Measurements from ENCODE around the gene WDFY3.

The WDFY3 gene

DNA sequence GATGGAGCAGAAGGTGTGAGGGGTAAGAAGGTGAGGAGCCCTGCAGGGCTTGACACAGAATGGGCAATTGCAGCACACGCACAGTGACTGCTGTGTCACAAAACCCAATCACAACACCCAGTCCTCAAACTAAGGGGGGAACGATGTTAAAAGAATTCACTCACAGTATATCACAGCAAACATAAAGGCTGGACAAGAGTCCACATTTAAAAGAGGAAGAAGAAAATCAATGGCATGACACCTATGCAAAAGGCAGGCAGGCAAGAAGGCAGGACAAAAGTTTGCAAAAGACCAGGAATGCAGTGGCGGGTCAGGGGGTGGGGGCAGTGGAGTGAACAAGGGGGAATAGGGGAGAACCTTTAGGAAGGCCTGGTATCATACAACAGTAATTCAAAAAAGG, 305.9 kb downstream of the WDFY3 start:
- H3K27me3 ChIP-seq (ENCODE audit: control insufficient read depth in 1 of 2, insufficient read depth in 2 of 2, low read length in 2 of 2), result no peaks in the 10 kb centered on the region
- no peaks in the 10 kb centered on the region for H3K9me3 ChIP-seq (ENCODE audit: low read length)
- H3K27ac ChIP-seq (ENCODE audit: low read depth, low read length), result no peak overlapping the region
- H3K4me1 ChIP-seq (ENCODE audit: insufficient read depth, low read length), result no peaks in the 10 kb centered on the region
- no peaks in the 10 kb centered on the region for H3K36me3 ChIP-seq (ENCODE audit: insufficient read depth, low read length)
- H3K4me3 ChIP-seq (ENCODE audit: low read depth in 1 of 2, low read length in 2 of 2), result no peak overlapping the region
- H3K9ac ChIP-seq (ENCODE audit: low read length), result no peak overlapping the region

DNA sequence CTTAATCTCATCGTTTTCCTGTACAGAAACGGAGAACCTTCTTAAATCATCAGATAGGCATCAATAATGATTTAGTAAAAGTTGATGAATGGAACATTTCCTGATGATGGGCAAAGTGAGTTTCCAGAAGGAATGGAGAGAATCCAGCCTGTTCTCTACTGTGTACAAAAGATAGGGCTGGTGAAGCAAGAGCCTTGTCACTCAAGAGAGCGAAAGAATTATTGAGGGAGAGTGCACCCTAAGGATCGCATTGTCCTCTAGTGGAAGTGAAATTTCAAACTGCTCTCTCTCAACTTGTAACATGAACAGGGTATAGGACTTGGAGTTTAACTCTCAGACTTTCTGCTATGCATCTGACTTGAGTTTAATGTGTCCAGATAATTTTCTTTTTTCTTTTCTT, 314.0 kb downstream of the WDFY3 start:
- Histone ChIP-seq H3K27ac (ENCODE audit: low read depth, low read length) (no peak overlapping the region), H3K9me3 (ENCODE audit: low read length) (no peaks in the 10 kb centered on the region), H3K27me3 (ENCODE audit: control insufficient read depth in 1 of 2, insufficient read depth in 2 of 2, low read length in 2 of 2) (no peaks in the 10 kb centered on the region), H3K36me3 (ENCODE audit: insufficient read depth, low read length) (no peaks in the 10 kb centered on the region), H3K4me3 (ENCODE audit: low read depth in 1 of 2, low read length in 2 of 2) (no peak overlapping the region), H3K9ac (ENCODE audit: low read length) (no peak overlapping the region), H3K4me1 (ENCODE audit: insufficient read depth, low read length) (peaks cover 11% of the 10 kb centered on the region)

DNA sequence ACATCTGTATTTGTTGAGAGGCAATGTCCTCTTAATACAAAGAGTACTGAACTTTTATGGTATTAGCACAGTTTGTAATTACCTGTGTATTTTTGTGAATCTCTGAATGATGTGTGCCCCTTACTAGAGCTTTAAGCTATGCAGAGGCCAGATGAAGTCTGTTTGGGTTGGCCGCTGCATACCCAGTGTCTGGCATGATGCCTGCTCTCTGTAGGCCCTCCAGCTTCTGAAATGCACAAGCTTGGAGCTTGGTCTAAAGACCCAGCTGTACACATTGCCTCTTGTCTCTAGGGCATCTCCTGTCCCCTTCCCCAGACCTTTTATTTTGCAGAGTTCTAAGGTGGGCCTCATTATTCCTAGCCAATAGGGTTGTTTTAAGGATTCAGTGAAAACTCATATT, 315.0 kb downstream of the WDFY3 start:
- Histone ChIP-seq H3K27me3 (ENCODE audit: control insufficient read depth in 1 of 2, insufficient read depth in 2 of 2, low read length in 2 of 2) (no peaks in the 10 kb centered on the region), H3K4me1 (ENCODE audit: insufficient read depth, low read length) (peaks cover 11% of the 10 kb centered on the region), H3K36me3 (ENCODE audit: insufficient read depth, low read length) (no peaks in the 10 kb centered on the region), H3K4me3 (ENCODE audit: low read depth in 1 of 2, low read length in 2 of 2) (no peak overlapping the region), H3K27ac (ENCODE audit: low read depth, low read length) (no peak overlapping the region), H3K9ac (ENCODE audit: low read length) (no peak overlapping the region), H3K9me3 (ENCODE audit: low read length) (no peaks in the 10 kb centered on the region)

DNA sequence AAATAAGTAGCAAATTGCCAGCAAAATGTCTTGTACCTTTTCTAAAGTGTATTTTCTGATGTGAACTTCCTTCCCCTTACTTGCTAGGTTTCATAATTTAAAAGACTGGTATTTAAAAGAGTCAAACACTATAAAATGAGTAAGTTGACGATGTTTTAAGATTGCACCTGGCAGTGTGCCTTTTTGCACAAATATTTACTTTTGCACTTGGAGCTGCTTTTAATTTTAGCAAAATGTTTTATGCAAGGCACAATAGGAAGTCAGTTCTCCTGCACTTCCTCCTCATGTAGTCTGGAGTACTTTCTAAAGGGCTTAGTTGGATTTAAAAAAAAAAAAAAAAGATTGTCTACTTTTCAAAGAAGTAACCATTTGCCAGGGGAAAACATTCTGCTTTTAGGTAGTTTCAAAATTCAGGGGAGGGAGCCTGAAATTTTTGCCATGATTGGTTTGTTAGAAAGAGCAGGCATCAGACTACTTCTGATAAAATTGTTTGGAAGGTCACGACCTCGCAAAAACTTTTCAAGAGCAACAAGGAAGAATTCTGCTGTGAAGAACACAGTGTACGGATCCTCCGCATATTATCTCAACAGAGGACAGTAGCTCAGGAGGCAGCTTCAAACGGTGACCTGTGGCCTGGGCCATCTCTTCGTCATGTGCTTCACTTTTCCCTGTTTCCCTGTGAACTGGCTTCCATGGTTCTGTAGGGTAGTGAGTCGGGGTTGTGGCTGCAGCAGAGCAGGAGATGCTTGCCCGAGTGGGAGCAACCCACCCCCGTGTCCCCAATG, 317.4 kb downstream of the WDFY3 start:
- peaks cover 11% of the 10 kb centered on the region for H3K4me1 ChIP-seq (ENCODE audit: insufficient read depth, low read length)
- no peaks in the 10 kb centered on the region for H3K9me3 ChIP-seq (ENCODE audit: low read length)
- no peak overlapping the region for H3K27ac ChIP-seq (ENCODE audit: low read depth, low read length)
- no peaks in the 10 kb centered on the region for H3K36me3 ChIP-seq (ENCODE audit: insufficient read depth, low read length)
- H3K9ac ChIP-seq (ENCODE audit: low read length), result no peak overlapping the region
- no peaks in the 10 kb centered on the region for H3K27me3 ChIP-seq (ENCODE audit: control insufficient read depth in 1 of 2, insufficient read depth in 2 of 2, low read length in 2 of 2)
- H3K4me3 ChIP-seq (ENCODE audit: low read depth in 1 of 2, low read length in 2 of 2), result no peak overlapping the region

DNA sequence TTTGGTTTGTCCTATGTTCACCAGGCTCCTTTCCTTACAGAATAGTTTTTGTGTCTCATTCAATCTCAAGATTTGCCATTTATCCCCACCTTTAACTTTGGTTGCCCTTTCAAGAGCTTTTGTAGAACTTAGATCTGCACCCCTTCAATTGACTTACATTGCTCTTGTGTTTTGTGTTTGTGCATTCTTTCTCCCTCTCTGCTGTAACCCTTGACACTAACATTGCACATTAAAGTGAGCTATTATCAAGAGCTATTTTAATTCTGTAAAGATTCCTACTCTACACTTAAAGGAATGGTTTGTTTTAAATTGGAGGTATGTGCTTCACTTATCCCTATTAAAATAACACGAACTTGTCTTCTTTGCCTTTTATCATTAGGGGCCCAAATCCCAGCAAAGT, 318.3 kb downstream of the WDFY3 start:
- Histone ChIP-seq H3K4me3 (ENCODE audit: low read depth in 1 of 2, low read length in 2 of 2) (no peak overlapping the region), H3K27ac (ENCODE audit: low read depth, low read length) (no peak overlapping the region), H3K36me3 (ENCODE audit: insufficient read depth, low read length) (no peaks in the 10 kb centered on the region), H3K9me3 (ENCODE audit: low read length) (no peaks in the 10 kb centered on the region), H3K4me1 (ENCODE audit: insufficient read depth, low read length) (peaks cover 11% of the 10 kb centered on the region), H3K27me3 (ENCODE audit: control insufficient read depth in 1 of 2, insufficient read depth in 2 of 2, low read length in 2 of 2) (no peaks in the 10 kb centered on the region), H3K9ac (ENCODE audit: low read length) (no peak overlapping the region)

DNA sequence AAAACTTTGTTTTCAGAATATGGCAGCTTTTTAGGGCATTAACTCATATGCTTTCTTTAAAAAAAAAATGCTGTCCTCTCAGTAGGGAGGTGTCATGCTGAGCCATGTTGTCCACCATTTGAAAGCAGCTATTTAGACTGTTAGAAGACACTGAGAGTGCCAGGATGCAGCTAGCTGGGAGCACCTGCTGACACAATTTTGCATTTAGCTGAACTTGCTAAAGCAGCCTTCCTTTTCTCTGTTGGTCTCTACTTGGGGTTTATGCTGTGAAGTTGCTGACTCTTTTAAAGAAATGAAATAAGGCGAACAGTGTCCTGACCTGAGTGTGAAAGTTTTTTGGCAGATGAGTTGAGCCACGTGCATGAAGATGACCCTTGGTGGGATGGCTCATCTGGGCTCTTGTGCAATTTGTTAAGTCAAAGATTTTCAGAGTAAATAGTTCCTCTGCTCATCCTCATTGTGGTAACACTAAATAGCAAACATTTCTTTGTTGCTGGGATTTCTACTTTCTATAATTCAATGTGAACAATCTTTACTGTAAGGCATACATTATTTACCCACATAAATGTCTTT, 319.1 kb downstream of the WDFY3 start:
- no peaks in the 10 kb centered on the region for H3K36me3 ChIP-seq (ENCODE audit: insufficient read depth, low read length)
- H3K4me1 ChIP-seq (ENCODE audit: insufficient read depth, low read length), result peaks cover 11% of the 10 kb centered on the region
- no peak overlapping the region for H3K9ac ChIP-seq (ENCODE audit: low read length)
- H3K27ac ChIP-seq (ENCODE audit: low read depth, low read length), result no peak overlapping the region
- H3K9me3 ChIP-seq (ENCODE audit: low read length), result no peaks in the 10 kb centered on the region
- H3K27me3 ChIP-seq (ENCODE audit: control insufficient read depth in 1 of 2, insufficient read depth in 2 of 2, low read length in 2 of 2), result no peaks in the 10 kb centered on the region
- H3K4me3 ChIP-seq (ENCODE audit: low read depth in 1 of 2, low read length in 2 of 2), result no peak overlapping the region

DNA sequence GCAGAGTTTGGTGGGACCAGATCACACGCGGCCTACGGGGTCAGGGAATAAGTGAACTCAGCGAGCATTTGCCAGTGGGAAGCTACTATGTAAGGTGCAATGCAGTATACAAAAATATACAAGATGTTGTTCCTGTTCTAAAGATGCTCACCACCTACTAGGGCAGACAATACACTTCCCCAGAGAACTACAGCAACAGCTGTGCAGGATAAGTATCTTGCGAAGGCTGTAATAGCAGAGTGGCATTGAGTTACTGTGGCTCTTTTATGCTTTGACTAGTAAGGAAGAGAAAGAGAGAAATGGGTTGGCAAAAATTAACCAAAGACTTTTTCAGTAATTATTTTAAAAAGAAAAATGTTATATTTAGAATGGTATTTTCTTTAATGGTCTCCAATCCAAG, 322.4 kb downstream of the WDFY3 start:
- no peak overlapping the region for H3K27ac ChIP-seq (ENCODE audit: low read depth, low read length)
- H3K36me3 ChIP-seq (ENCODE audit: insufficient read depth, low read length), result no peaks in the 10 kb centered on the region
- H3K9me3 ChIP-seq (ENCODE audit: low read length), result no peaks in the 10 kb centered on the region

DNA sequence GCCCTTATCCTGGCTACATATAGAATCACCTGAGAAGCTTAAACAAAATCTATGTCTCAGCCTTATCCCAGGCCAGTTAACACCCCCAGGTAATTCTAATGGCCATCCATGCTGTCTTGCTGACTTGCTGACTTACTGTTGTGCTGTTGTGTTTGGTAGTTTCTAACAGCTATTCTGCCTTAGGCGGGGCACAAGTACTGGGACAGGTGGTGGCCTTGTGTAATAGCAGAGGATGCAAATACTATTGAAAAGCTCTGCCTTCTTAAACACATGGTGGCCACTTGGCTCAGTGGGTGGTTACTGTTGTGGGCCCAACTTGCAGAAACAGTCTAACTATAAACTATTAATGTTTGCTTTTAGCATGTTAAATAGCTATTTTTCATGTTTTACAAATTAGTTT, 327.3 kb downstream of the WDFY3 start:
- Histone ChIP-seq H3K27me3 (ENCODE audit: control insufficient read depth in 1 of 2, insufficient read depth in 2 of 2, low read length in 2 of 2) (no peaks in the 10 kb centered on the region), H3K9ac (ENCODE audit: low read length) (no peak overlapping the region), H3K9me3 (ENCODE audit: low read length) (no peaks in the 10 kb centered on the region), H3K4me3 (ENCODE audit: low read depth in 1 of 2, low read length in 2 of 2) (no peak overlapping the region), H3K4me1 (ENCODE audit: insufficient read depth, low read length) (no peaks in the 10 kb centered on the region), H3K36me3 (ENCODE audit: insufficient read depth, low read length) (no peaks in the 10 kb centered on the region), H3K27ac (ENCODE audit: low read depth, low read length) (no peak overlapping the region)

More for the DNA sequence above, 322.4 kb downstream of the WDFY3 start:
- H3K9ac ChIP-seq (ENCODE audit: low read length), result no peak overlapping the region
- no peaks in the 10 kb centered on the region for H3K27me3 ChIP-seq (ENCODE audit: control insufficient read depth in 1 of 2, insufficient read depth in 2 of 2, low read length in 2 of 2)
- H3K4me1 ChIP-seq (ENCODE audit: insufficient read depth, low read length), result peaks cover 5% of the 10 kb centered on the region
- H3K4me3 ChIP-seq (ENCODE audit: low read depth in 1 of 2, low read length in 2 of 2), result no peak overlapping the region

DNA sequence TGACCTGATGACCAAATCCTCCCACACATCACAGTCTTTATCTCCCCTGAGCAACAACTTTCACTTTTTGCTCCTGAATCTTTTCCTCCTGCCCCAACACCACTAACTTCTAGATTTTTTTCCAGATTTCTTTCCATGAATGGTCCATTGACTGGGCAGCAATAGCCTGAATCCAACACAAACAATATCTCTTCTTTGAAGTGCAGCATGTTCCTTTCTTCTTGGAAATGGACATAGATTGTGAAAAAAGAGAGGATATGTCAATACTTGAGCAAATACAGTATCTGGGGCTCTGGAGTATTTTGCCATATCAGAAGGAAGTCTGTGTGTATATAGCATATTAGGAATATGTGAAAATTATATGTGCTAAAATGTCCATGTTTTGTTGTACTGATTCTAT, 328.4 kb downstream of the WDFY3 start:
- Histone ChIP-seq H3K9ac (ENCODE audit: low read length) (no peak overlapping the region), H3K9me3 (ENCODE audit: low read length) (no peaks in the 10 kb centered on the region), H3K36me3 (ENCODE audit: insufficient read depth, low read length) (no peaks in the 10 kb centered on the region), H3K4me1 (ENCODE audit: insufficient read depth, low read length) (no peaks in the 10 kb centered on the region), H3K27me3 (ENCODE audit: control insufficient read depth in 1 of 2, insufficient read depth in 2 of 2, low read length in 2 of 2) (no peaks in the 10 kb centered on the region), H3K27ac (ENCODE audit: low read depth, low read length) (no peak overlapping the region), H3K4me3 (ENCODE audit: low read depth in 1 of 2, low read length in 2 of 2) (no peak overlapping the region)

DNA sequence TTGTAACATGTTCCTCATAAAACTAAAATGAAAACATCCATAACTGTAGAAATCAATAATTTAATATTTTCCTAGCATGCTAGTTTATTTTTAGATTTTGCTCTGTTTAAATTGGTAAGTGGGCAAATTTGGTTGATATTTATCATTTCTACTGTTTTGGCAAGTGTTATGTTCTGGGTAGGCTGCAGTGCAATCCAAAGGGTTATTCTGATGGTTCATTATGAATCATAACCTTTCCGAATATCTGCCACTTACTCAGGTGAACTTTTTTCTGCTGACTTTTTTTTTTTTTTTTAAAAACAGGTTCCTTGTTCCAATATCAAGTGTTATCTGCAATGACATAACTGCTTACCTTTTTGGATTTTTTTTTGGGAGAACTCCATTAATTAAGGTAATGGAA, 331.5 kb downstream of the WDFY3 start:
- no peak overlapping the region for H3K4me3 ChIP-seq (ENCODE audit: low read depth in 1 of 2, low read length in 2 of 2)
- H3K4me1 ChIP-seq (ENCODE audit: insufficient read depth, low read length), result no peaks in the 10 kb centered on the region
- H3K36me3 ChIP-seq (ENCODE audit: insufficient read depth, low read length), result no peaks in the 10 kb centered on the region
- H3K27ac ChIP-seq (ENCODE audit: low read depth, low read length), result no peak overlapping the region
- H3K9ac ChIP-seq (ENCODE audit: low read length), result no peak overlapping the region
- no peaks in the 10 kb centered on the region for H3K27me3 ChIP-seq (ENCODE audit: control insufficient read depth in 1 of 2, insufficient read depth in 2 of 2, low read length in 2 of 2)
- H3K9me3 ChIP-seq (ENCODE audit: low read length), result no peaks in the 10 kb centered on the region

DNA sequence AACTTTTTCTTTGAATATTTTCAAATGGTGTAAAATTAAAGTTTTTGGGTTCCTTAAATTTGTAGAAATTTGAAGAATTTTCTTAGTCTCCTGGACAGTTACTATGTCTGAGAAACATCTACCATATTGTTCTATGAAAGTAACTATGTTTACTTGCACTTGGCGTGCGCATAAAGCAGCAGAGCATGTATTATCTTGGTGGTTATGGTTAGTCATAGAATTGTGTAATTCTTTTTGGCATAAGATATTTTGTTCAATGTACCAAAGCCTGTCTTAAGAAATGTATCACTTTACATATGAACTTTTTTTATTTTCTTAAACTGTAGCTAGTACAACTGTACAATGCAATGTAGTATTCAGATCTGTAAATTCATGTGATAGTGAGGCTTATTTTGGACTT, 334.4 kb downstream of the WDFY3 start:
- Histone ChIP-seq H3K27ac (ENCODE audit: low read depth, low read length) (no peak overlapping the region), H3K27me3 (ENCODE audit: control insufficient read depth in 1 of 2, insufficient read depth in 2 of 2, low read length in 2 of 2) (no peaks in the 10 kb centered on the region), H3K4me1 (ENCODE audit: insufficient read depth, low read length) (no peaks in the 10 kb centered on the region)

DNA sequence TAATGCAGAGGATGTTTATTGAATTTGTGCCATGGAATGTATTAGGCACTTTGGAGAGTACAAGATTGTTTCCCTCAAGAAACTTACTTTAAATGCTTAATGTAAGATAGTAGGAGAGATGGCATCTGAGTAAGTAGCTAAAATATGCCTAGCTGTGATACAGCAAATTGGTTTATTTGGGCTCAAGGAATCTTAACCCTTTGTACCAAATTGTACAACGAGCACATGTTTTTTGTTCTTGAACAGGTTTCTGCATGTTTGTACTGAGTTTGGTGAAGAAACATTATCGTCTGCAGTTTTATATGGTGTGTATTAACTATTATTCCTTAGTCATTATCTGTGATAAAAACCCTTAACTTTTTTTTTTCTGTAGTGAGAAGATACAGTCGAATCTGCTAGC, 334.9 kb downstream of the WDFY3 start:
- Histone ChIP-seq H3K9me3 (ENCODE audit: low read length) (no peaks in the 10 kb centered on the region), H3K9ac (ENCODE audit: low read length) (no peak overlapping the region), H3K4me3 (ENCODE audit: low read depth in 1 of 2, low read length in 2 of 2) (no peak overlapping the region)

More for the DNA sequence above, 334.4 kb downstream of the WDFY3 start:
- no peaks in the 10 kb centered on the region for H3K36me3 ChIP-seq (ENCODE audit: insufficient read depth, low read length)
- no peak overlapping the region for H3K4me3 ChIP-seq (ENCODE audit: low read depth in 1 of 2, low read length in 2 of 2)
- no peaks in the 10 kb centered on the region for H3K9me3 ChIP-seq (ENCODE audit: low read length)
- no peak overlapping the region for H3K9ac ChIP-seq (ENCODE audit: low read length)

More for the DNA sequence above, 334.9 kb downstream of the WDFY3 start:
- H3K27me3 ChIP-seq (ENCODE audit: control insufficient read depth in 1 of 2, insufficient read depth in 2 of 2, low read length in 2 of 2), result no peaks in the 10 kb centered on the region
- H3K27ac ChIP-seq (ENCODE audit: low read depth, low read length), result no peak overlapping the region
- H3K36me3 ChIP-seq (ENCODE audit: insufficient read depth, low read length), result no peaks in the 10 kb centered on the region
- H3K4me1 ChIP-seq (ENCODE audit: insufficient read depth, low read length), result no peaks in the 10 kb centered on the region

Measured in muscle layer of colon (tissue), 2 donors.